GM06990 (cell line): Measurements from ENCODE around the gene POLR2A.

Experiments used
- DNase-seq: peaks from one replicate; pipeline ENCODE4 v3.0.0-alpha.2; 2011; ENCODE audit not compliant: insufficient read length; ENCODE audit errors: extremely low read depth
- H3K27me3 ChIP-seq: replicated peaks from 2 replicates; pipeline ENCODE4 v1.6.0; 2011; ENCODE audit warnings: low read length; ENCODE audit not compliant: control insufficient read depth, insufficient read depth
- H3K36me3 ChIP-seq: 2 replicates; pipeline ENCODE4 v1.5.1; 2011; ENCODE audit warnings: low read length; ENCODE audit not compliant: control insufficient read depth, insufficient read depth
- H3K4me3 ChIP-seq: replicated peaks from 2 replicates; pipeline ENCODE4 v1.5.1; 2011; ENCODE audit warnings: low read depth, mild to moderate bottlenecking, control low read depth, low read length
- CTCF ChIP-seq: IDR thresholded peaks from 2 replicates; pipeline ENCODE4 v1.5.1; 2011; ENCODE audit warnings: low read length, control low read depth, mild to moderate bottlenecking, inconsistent platforms; ENCODE audit not compliant: insufficient read depth, poor library complexity, severe bottlenecking

POLR2A gene

DNA sequence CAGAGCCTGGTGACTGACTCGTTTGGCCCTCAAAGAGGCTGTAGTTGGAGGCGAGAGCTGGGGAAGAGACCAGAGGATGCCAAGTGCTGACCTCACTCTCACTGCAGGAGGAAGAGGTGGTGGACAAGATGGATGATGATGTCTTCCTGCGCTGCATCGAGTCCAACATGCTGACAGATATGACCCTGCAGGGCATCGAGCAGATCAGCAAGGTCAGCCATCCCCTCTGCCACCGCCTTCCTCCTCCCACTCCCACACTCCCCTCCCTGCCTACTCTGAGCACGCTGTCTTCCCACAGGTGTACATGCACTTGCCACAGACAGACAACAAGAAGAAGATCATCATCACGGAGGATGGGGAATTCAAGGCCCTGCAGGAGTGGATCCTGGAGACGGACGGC is 26.9 kb downstream of the POLR2A start:
- Histone ChIP-seq H3K4me3 (no peak overlapping the region), H3K36me3 (peaks cover 44% of the 10 kb centered on the region), H3K27me3 (no peaks in the 10 kb centered on the region)
- no peak for TF ChIP-seq CTCF
- DNase-seq = no peak

DNA sequence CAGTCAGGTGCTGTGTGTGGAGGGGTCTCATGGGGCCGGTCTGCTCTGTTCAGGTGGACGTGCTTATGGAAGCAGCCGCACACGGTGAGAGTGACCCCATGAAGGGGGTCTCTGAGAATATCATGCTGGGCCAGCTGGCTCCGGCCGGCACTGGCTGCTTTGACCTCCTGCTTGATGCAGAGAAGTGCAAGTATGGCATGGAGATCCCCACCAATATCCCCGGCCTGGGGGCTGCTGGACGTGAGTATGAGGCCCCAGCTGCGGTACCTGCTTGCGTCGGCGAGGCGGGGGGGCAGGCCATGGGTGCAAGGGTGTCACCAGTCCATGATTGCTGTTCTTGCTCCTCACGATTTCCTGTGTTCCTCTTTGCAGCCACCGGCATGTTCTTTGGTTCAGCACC is 27.9 kb downstream of the POLR2A start:
- Histone ChIP-seq H3K4me3 (no peak overlapping the region), H3K36me3 (peaks cover 43% of the 10 kb centered on the region), H3K27me3 (no peaks in the 10 kb centered on the region)
- no peak for DNase-seq
- no peak for TF ChIP-seq CTCF

DNA sequence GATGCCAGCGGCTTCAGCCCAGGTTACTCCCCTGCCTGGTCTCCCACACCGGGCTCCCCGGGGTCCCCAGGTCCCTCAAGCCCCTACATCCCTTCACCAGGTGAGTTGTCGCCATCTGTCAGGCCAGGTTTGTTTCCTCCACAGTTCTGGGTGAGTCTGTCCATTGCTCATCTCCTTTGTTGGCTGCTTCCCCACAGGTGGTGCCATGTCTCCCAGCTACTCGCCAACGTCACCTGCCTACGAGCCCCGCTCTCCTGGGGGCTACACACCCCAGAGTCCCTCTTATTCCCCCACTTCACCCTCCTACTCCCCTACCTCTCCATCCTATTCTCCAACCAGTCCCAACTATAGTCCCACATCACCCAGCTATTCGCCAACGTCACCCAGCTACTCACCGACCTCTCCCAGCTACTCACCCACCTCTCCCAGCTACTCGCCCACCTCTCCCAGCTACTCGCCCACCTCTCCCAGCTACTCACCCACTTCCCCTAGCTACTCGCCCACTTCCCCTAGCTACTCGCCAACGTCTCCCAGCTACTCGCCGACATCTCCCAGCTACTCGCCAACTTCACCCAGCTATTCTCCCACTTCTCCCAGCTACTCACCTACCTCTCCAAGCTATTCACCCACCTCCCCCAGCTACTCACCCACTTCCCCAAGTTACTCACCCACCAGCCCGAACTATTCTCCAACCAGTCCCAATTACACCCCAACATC is 28.8 kb downstream of the POLR2A start:
- TF ChIP-seq CTCF = no peak
- no peak for DNase-seq
- H3K36me3 ChIP-seq = peaks cover 42% of the 10 kb centered on the region
- no peak overlapping the region for H3K4me3 ChIP-seq
- H3K27me3 ChIP-seq = no peaks in the 10 kb centered on the region

GRCh38 chr17:7513850-7514419 is 29.8 kb downstream of the POLR2A start:
- H3K36me3 ChIP-seq = peaks cover 35% of the 10 kb centered on the region
- no peak overlapping the region for H3K4me3 ChIP-seq
- no peak for TF ChIP-seq CTCF
- DNase-seq = no peak
- no peaks in the 10 kb centered on the region for H3K27me3 ChIP-seq

DNA sequence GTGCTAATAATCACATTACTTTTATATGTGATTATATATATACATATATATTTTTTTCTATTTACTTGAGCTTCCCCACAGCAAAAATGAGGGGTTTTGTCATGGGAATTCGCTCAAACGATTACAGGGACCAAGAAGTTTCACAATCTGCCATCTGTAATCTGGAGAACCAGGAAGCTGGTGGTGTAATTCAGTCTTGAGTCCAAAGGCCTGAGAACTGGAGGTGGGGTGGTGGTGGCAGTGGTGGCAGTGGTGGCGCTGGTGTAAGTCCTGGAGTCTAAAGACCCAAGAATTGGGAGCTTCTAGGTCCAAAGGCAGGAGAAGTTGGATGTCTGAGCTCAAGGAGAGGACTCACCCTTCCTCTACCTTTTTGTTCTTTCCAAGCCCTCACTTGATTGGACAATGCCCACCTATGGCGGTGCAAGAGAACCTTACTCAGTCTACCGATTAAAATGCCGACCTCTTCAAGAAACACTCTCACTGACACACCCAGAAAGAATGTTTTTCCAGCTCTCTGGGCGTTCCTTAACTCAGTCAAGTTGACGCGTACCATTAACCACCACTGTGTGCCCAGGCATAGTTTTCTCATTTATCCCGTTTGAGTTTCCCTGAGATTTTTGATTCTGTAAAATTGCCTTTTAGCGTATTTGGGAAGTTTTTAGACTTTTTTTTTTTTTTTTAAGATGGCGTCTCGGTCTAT is 31.9 kb downstream of the POLR2A start:
- no peak for DNase-seq

More for the DNA sequence above, 31.9 kb downstream of the POLR2A start:
- TF ChIP-seq CTCF = no peak
- Histone ChIP-seq H3K36me3 (peaks cover 25% of the 10 kb centered on the region), H3K27me3 (no peaks in the 10 kb centered on the region), H3K4me3 (no peak overlapping the region)
